ELR (cell line): ENCODE data around the gene PIK3R3.
"Not testable (repeated sequence)": the region's sequence is repeated elsewhere in the genome, so short reads cannot be mapped to it uniquely, and the experiment has no call there.

Source experiments
- DNase-seq: peaks from one replicate; pipeline ENCODE4 v3.0.0-alpha.2; 2015; ENCODE audit warnings: low read depth

PIK3R3 gene

DNA sequence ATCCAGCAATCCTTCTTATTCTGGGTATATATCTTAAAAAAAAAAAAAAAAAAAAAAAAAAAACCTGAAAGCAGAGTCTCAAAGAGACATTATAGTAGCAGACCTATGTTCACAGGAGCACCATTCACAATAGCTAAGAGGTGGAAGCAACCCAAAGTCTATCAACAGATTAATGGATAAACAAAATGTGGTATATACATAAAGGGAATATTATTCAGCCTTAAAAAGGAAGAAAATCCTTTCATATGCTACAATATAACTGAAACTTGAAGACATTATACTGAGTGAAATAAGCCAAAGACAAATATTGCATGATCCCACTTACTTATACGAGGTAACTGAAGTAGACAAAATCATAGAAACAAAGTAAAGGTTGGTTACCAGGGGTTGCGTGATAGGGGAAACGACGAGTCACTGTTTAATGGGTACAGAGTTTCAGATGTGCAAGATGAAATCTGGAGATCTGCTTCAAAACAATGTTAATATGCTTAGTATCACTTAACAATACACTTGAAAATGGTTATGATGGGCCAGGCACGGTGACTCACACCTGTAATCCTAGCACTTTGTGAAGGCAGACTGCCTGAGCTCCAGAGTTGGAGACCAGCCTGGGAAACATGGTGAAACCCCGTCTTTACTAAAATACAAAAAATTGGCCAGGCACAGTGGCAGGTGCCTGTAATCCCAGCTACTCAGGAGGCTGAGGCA, 29.5 kb downstream of the PIK3R3 start:
- peak; percentile 10 for DNase-seq

DNA sequence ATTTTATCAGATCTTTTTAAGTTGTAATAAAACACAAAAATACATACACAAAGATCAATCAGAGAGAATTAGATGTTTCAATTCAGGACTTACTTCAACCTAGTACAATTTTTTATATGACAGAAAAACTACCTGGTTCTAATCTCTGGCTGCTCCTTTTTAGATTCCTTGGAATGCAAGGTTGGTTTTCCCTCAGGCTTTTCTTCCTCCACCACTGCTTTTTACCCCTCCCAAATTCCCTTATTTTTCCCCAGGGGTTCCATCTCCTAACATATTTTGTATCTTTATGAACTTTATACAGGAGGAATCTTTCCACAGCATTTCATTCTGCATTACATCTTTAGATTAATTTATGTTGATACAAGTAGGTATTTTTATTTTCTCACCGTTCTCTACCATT, 33.2 kb downstream of the PIK3R3 start:
- no peak for DNase-seq

DNA sequence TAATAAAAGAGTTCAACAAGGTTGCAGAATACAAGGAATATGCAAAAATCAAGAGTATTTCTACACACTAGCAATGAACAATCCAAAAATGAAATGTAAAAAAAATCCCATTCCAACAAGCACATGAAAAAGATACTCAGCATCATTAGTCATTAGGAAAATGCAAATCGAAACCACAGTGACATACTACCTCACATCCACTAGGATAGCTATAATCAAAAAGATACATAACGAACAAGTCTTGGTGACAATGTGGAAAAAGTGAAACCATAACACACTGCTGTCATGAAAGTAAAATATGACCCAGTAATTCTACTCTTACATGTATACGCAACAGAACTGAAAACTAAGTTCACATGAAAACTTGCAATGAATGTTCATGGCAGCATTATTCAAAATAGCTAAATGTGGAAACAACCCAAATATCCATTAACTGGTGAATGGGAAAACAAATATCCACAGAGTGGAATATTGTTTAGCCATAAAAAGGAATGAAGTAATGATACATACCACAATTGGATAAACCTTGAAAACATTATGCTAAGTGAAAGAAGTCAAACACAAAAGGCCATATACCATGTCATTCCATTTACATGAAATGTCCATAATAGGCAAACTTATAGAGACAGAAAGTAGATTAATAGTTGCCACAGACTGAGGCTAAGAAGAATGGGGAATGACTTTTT, 34.3 kb downstream of the PIK3R3 start:
- DNase-seq = peak; percentile 24

DNA sequence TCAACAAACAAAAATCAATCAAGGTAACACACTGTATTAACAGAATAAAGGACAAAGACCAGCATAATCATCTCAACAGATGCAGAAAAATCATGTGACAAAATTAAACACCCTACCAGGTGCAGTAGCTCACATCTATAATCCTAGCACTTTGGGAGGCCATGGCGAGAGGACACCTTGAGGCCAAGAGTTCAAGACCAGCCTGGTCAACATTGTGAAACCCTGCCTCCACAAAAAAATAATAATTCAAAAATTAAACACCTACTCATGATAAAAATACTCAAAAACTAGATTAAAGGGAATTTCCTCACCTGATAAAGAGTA, 35.3 kb downstream of the PIK3R3 start:
- DNase-seq = no peak

DNA sequence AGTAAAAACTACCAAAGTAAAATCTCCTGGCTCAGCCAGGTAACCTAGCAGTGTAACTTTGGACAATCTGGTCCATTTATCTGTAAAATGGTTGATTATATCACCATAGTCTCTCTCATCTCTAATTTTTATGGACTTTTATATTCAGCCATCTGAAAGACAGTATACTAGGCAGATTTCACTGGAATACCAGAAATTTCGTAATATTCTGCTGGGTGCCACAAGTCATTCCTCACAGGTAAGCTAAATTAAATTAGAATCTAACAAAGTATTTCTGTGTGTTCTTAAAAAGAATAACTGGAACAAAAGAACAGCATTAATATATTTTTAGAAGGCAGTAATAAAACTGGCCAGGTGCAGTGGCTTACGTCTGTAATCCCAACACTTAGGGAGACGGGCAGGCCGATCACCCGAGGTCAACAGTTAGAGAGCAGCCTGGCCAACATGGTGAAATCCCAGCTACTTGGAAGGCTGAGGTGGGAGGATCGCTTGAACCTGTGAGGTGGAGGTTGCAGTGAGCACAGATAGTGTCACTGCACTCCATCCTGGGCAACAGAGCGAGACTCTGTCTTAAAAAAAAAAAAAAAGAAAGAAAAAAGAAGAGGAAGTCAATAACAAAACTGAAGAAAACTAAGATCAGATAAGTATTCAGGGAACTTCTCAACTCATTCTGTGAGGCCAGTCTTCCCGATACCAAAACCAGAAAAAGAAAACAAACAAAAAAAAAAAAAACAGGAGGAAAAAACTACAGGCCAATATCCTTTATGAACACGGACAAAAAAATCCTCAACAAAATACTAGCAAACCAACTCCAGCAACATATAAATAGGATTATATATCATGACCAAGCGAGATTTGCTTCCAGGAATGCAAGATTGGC, 35.9 kb downstream of the PIK3R3 start:
- no peak for DNase-seq

DNA sequence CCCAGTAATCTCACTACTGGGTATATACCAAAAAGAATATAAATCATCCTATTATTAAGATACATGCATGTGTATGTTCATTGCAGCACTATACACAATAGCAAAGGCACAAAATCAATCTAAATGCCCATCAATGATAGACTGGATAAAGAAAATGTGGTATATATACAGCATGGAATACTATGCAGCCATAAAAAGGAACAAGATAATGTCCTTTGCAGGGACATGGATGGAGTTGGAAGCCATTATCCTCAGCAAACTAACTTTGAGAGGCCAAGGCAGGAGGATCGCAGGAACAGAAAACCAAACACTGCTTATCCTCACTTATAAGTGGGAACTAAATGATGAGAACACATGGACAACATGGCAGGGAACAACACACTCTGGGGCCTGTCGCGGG, 37.3 kb downstream of the PIK3R3 start:
- DNase-seq = not testable (repeated sequence)

DNA sequence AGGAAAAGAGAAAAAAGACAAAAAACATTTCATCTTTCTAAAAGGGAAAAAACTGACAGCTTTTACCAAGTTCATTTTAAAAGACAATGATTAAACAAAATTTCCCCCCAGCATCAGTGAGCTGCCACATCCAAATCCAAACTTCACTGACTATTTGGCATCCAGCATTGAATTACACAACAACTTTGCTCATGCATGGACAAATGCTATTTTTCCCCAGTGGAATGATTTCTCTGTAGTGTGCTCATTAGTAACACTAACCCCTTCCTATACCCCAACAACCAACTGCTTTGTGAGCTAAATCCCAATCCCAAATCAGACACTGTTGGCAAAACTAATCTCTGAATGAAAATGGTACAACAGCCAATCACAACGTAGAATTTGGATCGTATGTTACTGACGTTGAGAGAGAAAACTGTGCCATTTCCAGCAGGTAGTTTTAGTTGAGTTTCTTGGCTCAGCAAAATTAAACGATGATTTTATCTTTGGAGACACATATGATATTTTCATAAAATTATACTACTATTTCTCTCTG, 37.9 kb downstream of the PIK3R3 start:
- DNase-seq = no peak

DNA sequence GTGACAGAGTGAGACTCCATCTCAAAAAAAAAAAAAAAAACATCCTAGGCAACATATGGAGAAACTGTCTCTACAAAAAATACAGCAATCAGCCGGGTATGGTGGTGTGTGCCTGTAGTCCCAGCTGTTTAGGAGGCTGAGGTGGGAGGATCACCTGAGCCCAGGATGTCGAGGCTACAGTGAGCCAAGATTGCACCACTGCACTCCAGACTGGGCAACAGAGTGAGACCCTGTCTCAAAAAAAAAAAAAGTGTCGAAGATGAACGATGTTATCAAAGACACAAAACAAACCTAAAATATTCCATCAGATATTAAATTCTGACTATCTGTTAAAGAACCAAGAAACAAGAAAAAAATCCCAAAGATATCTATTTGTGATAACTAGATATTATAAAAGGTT, 38.6 kb downstream of the PIK3R3 start:
- DNase-seq = not testable (repeated sequence)

DNA sequence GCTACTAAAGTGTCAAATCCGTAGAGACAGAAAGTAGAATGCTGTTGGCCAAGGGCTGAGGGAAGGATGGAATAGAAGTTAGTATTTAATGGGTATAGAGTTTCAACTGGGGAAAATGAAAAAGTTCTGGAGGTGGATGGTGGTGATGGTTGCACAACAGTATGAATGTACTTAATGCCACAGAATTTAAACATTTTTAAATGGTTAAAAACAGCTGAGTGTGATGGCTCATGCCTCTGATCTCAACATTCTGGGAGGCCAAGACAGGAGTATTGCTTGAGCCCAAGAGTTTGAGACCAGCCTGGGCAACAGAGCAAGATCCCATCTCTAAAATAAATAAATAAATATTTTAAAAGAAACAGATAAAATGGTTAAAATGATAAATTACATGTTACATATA, 44.5 kb downstream of the PIK3R3 start:
- DNase-seq = no peak

DNA sequence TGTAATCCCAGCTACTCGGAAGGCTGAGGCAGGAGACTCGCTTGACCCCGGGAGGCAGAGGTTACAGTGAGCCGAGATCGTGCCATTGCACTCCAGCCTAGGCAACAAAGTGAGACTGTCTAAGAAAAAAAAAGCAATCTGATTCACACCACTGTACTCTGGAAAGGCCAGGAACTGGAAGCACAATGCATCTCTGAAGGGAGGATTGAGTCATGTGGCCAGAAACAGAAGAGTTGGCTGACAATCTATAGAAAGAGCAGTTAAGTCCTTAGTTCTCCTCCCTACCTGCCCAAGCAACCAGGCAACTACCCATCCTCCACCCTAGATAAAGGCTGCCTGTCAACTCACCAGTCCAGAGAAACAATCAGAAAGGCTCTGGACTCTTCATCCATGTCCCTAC, 45.9 kb downstream of the PIK3R3 start:
- no peak for DNase-seq

DNA sequence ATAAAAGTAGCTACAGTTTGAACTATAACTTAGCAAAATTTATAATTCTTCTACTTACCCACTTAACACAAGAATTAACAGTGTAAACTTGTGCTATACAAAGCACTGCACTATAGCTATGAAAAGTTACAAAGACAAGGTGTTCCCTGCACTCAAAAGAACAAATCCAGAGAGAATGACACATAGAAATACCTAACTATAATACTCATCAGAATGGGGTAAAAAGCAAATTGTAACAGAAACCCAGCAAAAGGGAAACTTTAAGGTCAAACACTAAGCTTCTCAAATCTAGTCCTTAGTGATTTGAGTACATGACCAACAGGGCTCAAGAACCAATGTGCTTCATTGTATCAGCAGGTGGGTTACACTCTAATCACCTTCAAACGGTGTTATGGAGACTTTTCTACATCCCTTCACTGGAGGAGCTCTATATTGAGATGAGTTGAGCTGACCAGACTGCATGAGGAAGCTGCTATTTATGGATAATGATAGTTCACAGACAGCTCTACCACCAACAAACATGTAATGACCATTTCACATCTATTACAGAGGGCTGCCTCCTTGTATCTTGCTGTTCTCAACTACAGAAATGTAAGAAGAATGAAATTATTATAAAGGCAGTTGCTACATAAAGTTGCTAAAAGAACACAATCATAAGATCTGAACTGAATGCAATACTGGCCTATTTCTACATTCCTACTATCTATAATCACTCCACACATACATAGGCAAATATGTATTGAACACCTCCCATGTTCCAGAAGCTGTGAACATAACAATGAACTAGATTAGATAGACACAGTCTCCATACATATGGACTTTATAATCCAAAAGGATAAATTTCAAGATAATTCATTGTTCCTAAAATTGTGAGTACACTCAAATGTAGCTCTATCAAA, 47.6 kb downstream of the PIK3R3 start:
- DNase-seq = peak; percentile 64

DNA sequence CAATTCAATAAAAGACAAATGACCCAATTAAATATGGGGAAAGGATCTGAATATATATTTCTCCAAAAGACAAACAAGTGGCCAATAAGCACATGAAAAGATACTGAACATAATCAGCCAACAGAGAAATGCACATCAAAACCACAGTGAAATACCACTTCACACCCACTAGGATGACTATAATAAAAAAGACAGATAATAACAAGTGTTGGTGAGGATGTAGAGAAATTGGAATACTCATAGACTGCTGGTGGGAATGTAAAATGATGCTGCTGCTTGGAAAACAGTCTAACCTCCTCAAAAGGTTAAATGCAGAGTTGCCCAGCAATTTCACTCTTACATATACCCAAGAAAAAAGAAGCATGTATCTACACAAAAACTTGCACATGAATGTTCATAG, 48.9 kb downstream of the PIK3R3 start:
- DNase-seq = no peak

DNA sequence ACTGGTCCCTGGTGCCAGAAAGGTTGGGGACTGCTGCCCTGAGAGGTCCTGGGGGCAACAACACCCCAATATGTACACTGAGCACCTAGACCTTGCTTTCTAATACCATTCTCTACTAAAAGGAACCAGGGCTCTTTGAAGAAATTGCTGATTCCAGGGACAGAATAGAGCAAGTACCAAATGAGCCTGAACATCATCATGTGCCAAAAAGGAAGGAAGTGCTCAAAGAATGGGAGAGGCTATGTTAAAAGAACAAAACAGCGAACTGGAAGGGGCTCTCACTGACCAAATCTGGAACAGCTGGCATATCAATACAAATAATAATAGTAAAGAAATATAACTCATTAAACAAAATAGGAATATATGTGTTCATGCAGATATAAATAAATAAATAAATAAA, 50.8 kb downstream of the PIK3R3 start:
- no peak for DNase-seq

DNA sequence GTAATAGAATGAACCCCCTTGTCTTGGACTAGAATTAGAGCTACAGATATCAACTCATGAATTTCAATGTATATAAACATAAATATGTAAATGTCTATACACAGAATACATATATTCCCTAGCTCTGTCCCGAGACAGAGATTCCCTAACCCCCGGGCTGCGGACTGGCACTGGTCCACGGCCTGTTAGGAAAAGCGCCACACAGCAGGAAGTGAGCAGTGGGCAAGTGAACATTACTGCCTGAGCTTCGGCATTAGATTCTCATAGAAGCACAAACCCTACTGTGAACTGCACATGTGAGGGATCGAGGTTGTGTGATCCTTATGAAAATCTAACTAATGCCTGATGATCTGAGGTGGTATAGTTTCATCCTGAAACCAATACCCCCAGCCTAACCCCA, 51.2 kb downstream of the PIK3R3 start:
- no peak for DNase-seq

DNA sequence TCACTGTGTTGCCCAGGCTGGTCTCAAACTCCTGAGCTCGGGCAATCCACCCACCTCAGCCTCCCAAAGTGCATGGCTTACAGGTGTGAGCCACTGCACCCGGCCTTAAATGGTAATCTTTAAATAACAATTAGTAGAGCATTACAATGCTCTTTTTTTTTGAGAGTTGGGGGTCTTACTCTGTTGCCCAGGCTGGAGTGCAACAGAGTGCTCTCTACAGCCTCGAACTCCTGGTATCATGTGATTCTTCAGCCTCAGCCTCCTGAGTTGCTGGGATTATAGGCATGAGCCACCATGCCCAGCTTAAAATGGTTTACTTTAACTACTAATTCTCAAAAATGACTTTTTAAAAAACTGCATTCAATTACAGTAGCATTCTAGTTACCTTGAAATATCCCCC, 52.2 kb downstream of the PIK3R3 start:
- DNase-seq = no peak

DNA sequence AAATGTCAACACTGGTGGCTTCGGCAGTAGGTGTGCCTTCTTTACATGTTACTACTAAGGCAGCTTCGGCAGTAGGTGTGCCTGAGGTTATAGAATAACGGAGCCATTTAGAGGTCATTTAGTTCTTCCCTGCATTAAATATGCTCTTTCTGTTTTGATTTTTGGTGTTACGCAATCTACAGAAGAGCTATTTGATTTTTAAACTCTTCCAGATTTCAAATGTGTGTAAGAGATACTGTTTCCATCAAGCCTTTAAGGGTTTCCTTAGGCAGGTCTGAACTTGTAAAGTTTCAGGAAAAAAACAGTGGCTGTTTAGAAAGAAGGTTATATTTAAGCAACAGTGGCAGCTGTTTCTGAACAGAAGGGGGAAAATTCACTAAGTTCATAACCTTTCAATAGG, 54.8 kb downstream of the PIK3R3 start:
- no peak for DNase-seq

DNA sequence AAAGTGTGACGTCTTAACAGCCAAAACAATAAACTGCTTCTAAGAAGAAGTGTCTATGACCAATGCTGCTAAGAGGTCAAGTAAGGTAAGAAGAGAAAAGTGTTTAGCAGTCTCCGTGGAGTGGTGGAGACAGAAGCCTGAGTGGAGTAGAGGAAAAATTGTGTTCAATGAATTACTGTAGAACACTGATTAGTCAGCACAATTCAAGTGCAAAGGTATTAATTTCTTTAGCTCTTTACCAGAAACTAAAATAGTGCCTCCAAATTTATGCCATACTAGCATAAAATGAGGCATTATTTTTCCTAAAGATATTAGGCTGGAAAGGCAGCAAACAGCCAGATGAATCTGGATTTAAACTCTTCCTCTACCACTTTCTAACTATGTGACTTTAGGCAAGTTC, 56.1 kb downstream of the PIK3R3 start:
- no peak for DNase-seq

DNA sequence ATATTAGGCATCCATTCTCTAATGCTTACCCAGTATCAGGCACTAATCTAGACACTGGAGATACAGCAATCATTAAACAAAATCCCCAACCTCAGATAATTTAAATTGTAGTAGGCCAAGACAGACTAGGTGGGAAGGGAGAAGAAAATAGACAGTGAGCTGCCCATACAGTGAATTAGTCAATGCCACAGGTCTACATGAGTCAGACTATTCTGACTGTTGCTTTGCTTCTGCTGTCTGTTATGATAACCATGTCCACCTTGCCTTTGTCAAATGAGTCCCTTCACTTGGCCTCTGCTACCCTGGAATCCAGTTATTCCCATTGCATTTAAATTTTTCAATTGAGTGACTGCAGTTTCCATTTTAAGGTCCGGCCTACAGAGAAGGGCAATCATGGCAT, 59.5 kb downstream of the PIK3R3 start:
- DNase-seq = peak; percentile 36

DNA sequence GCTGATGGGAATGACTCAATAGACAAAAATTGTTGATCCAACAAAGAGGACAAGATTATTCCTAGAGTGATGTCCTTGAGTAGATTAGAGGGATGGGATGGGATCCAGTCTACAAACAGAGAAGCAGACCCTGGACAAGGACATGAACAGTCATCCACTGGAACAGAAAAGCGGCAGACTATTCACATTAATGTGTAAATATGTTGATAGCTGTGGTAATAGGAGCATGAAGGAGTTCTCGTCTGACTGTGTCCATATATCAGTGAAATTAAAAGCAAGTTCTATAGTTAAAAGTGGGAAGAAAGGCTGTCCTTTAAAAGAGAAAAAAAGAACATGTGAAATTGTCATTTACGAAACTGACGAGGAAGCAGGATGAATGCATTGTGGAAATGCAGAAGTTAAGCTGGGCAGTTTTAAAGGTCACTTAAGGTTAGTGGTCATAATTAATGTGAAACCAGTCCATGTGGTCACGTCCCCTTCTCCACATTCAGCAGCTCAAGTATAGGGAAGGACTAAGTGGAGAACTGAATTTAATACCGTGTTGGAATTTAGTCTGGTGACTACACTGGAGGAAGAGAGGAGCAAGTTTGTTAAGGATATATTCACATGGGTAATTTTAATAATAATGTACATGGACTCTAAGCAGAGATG, 62.1 kb downstream of the PIK3R3 start:
- no peak for DNase-seq

DNA sequence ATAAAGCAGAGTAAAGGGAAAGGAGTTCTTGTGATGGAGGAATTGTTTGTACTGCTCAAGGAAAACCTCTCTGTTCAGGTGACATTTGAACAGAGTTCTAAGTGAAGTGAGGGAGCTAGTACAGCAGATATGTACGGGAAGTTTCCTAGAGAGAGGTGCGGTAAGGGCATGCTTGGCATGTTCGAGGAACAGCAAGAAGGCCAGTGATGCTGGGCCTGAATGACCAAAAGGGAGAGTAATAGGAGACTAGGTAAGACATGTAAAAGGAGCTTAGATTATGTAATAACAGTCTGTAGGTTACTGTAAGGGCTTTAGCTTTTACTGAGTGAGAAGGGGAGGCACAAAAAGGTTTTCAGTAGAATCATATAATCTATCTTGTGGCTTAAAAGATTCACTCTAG, 63.9 kb downstream of the PIK3R3 start:
- DNase-seq = no peak

DNA sequence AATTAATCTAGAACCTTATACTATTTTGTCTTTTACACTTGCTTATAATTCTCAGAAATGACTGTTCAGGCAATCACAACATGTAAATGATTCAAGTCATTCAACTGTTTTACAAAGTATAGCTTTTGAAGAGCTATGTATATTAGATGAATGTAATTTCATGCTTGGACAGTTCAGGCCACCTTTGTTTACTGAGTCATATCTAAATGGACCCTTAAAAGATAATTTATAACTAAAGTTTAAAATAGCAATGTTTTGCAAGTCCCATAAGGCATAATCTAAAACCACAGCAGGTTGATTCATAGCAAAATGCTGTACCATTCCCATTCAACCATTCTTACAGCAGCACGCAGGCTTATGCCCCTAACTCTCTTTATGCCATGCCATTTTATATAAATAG, 64.8 kb downstream of the PIK3R3 start:
- no peak for DNase-seq
